HL-60 (cell line): ENCODE data around the gene TRABD2B.

Experiments
- DNase-seq, 2 experiments: peaks; one replicate each; pipeline ENCODE4 v3.0.0-alpha.2; 2010 to 2020; ENCODE audit warnings: low read depth in 1 of 2, low spot score in 1 of 2
- H3K27ac ChIP-seq: fragments of 250-450 bp; sonication (Bioruptor Pico); replicated peaks from 2 replicates; pipeline ENCODE4 v1.5.1; 2020; ENCODE audit warnings: mild to moderate bottlenecking, moderate library complexity
- H3K27me3 ChIP-seq: fragments of 250-450 bp; sonication (Bioruptor Pico); 2 replicates; pipeline ENCODE4 v1.5.1; 2021; ENCODE audit warnings: mild to moderate bottlenecking, moderate library complexity; ENCODE audit not compliant: insufficient read depth, poor library complexity, severe bottlenecking
- H3K4me3 ChIP-seq: replicated peaks from 2 replicates; pipeline ENCODE4 v1.5.1; 2011; ENCODE audit warnings: mild to moderate bottlenecking, control low read depth, low read length; ENCODE audit not compliant: insufficient read depth
- CTCF ChIP-seq: IDR thresholded peaks from one replicate; pipeline ENCODE4 v1.5.1; 2011; ENCODE audit warnings: low read length, control low read depth, inconsistent platforms; ENCODE audit not compliant: insufficient read depth
- GABPA ChIP-seq: IDR thresholded peaks from 2 replicates; pipeline ENCODE4 v1.6.1; 2012; ENCODE audit warnings: low read depth
- POLR2AphosphoS5 ChIP-seq: IDR thresholded peaks from 2 replicates; pipeline ENCODE4 v1.6.1; 2012; ENCODE audit warnings: low read depth
- REST ChIP-seq: IDR thresholded peaks from 2 replicates; pipeline ENCODE4 v1.6.1; 2012; ENCODE audit warnings: low read depth; ENCODE audit not compliant: insufficient replicate concordance
- SPI1 ChIP-seq: IDR thresholded peaks from 2 replicates; pipeline ENCODE4 v1.6.1; 2012; ENCODE audit warnings: low read depth, mild to moderate bottlenecking, borderline replicate concordance

TRABD2B gene

DNA sequence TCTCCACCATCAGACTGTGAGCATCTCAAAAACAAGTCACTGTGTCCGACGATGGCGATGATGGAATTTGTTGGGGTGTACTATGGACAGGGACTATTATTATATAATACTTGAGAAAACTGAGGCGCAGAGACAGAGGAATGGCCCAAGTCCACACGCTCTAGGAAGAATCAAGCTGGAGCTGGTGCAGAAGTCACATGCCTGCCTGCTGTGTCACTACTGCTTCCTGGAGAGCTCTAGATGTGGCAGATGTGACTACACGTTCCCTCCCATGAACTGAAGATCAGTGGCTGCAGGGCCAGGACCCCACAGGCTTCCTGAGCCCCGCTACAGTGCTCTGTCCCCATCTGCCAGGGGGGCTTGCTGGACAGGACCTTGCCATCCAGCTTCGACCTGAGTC lies 56.9 kb downstream of the TRABD2B start:
- Histone ChIP-seq H3K27ac (no peak overlapping the region), H3K4me3 (no peak overlapping the region), H3K27me3 (no peaks in the 10 kb centered on the region)
- TF ChIP-seq REST, result no peak
- TF ChIP-seq SPI1, result no peak
- no peak for TF ChIP-seq GABPA
- no peak for TF ChIP-seq POLR2AphosphoS5
- no peak for TF ChIP-seq CTCF
- DNase-seq, result no peak

DNA sequence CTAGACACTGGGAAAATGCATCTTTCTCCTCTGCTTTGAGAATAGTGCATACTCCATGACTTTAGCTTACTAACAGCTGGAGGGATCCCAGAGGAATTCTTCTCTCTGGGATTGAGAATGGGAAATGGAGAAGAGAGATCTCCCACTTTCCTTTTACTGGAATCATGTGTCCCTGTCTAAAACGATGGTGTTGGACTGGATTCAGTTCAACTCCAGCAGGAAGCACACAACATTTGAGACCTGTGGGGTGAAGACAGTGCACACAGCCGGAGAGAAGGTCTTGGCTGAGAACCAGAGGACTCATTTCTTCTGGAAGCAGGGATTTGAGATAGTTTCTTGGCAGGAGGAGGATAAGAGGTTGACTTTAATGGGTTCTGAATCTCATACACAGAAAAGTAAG lies 58.7 kb downstream of the TRABD2B start:
- Histone ChIP-seq H3K27ac (no peak overlapping the region), H3K4me3 (no peak overlapping the region), H3K27me3 (no peaks in the 10 kb centered on the region)
- no peak for DNase-seq
- TF ChIP-seq POLR2AphosphoS5, result no peak
- no peak for TF ChIP-seq REST
- TF ChIP-seq CTCF, result no peak
- no peak for TF ChIP-seq SPI1
- TF ChIP-seq GABPA, result no peak

DNA sequence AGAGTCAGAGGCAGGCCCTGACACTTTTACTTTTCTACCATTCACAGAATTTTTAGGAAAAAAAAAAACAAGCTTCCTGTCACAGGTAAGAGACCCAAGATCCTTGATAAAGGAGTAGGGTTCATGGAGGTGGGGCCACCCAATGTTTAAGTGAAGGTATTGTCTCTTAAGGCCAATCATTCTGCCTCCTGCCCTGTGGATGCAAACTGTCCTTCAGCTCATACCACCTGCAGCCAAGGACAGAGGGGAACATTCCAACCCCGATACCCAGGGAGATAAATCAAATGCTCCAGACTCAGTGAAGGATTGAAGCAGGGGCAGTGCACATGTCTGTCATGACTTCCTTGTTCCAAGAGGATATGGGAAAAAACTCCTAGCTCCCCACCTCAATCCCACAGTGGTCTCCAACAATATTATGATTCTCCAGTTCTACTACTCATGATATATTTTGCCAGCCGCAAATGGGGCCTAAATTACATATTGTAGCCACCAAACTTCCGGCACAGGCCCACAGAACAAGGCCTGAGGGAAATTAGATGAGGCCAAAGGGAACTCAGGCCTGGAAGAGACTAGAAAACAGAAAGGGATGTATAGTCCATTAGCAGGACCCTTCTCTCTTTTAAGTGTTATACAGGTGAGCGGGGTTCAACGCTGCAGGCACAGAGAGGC lies 59.5 kb downstream of the TRABD2B start:
- TF ChIP-seq REST, result no peak
- Histone ChIP-seq H3K27me3 (no peaks in the 10 kb centered on the region), H3K4me3 (no peak overlapping the region), H3K27ac (no peak overlapping the region)
- no peak for DNase-seq
